Activated naive CD8-positive, alpha-beta T cell treated with anti-CD3 and anti-CD28 coated beads for 36 hours (primary cell): ENCODE data around the gene DOCK2. TPM values are rescaled to one million over a fixed set of nuclear protein-coding genes. Genes with fewer than 3 reads are reported as not detected.

ENCODE experiments used
- DNase-seq: peaks from one replicate; pipeline ENCODE4 v3.0.0; 2021
- H3K27ac Mint-ChIP-seq: one replicate; pipeline ENCODE4 v1.8.0; 2022; ENCODE audit warnings: mild to moderate bottlenecking, moderate library complexity, mixed read lengths
- H3K27me3 Mint-ChIP-seq: one replicate; pipeline ENCODE4 v1.8.0; 2022; ENCODE audit warnings: mild to moderate bottlenecking, mixed read lengths
- H3K36me3 Mint-ChIP-seq: one replicate; pipeline ENCODE4 v1.8.0; 2021; ENCODE audit warnings: mild to moderate bottlenecking, mixed read lengths
- H3K4me1 Mint-ChIP-seq: one replicate; pipeline ENCODE4 v1.8.0; 2021; ENCODE audit warnings: mixed read lengths
- H3K4me3 Mint-ChIP-seq: one replicate; pipeline ENCODE4 v1.8.0; 2022; ENCODE audit warnings: mild to moderate bottlenecking, moderate library complexity, mixed read lengths
- H3K9me3 Mint-ChIP-seq: one replicate; pipeline ENCODE4 v1.8.0; 2022; ENCODE audit warnings: mixed read lengths
- total RNA-seq, 2 experiments: library from RNA; stranded (reverse); gene quantifications; one replicate each; pipeline ENCODE4 v1.2.3, GENCODE V29; 2021

DOCK2 gene
- total RNA-seq, 2 experiments from 2014 or later = 149 TPM

- Mint-ChIP-seq H3K36me3 (peaks cover 22% of the 10 kb centered on the region), H3K4me1 (peaks cover 8% of the 10 kb centered on the region), H3K27me3 (no peaks in the 10 kb centered on the region), H3K4me3 (no peak overlapping the region), H3K27ac (no peak overlapping the region), H3K9me3 (no peaks in the 10 kb centered on the region)
- no peak for DNase-seq
These were observed 249.0 kb downstream of the DOCK2 start for GRCh38 chr5:169886033-169886432.

- Mint-ChIP-seq H3K36me3 (peaks cover 23% of the 10 kb centered on the region), H3K27ac (no peak overlapping the region), H3K27me3 (no peaks in the 10 kb centered on the region), H3K4me1 (peaks cover 8% of the 10 kb centered on the region), H3K9me3 (no peaks in the 10 kb centered on the region), H3K4me3 (no peak overlapping the region)
- no peak for DNase-seq
These were observed 249.6 kb downstream of the DOCK2 start for GRCh38 chr5:169886677-169887076.

GRCh38 chr5:169889572-169889971 is 252.5 kb downstream of the DOCK2 start:
- Mint-ChIP-seq H3K27ac (no peak overlapping the region), H3K4me3 (no peak overlapping the region), H3K4me1 (peaks cover 6% of the 10 kb centered on the region), H3K9me3 (no peaks in the 10 kb centered on the region), H3K27me3 (no peaks in the 10 kb centered on the region), H3K36me3 (peaks cover 27% of the 10 kb centered on the region)
- DNase-seq = no peak

- H3K27me3 Mint-ChIP-seq = no peaks in the 10 kb centered on the region
- no peak overlapping the region for H3K4me3 Mint-ChIP-seq
- no peak for DNase-seq
- H3K9me3 Mint-ChIP-seq = no peaks in the 10 kb centered on the region
- peaks cover 35% of the 10 kb centered on the region for H3K36me3 Mint-ChIP-seq
- peaks cover 4% of the 10 kb centered on the region for H3K4me1 Mint-ChIP-seq
- no peak overlapping the region for H3K27ac Mint-ChIP-seq
These were observed 255.9 kb downstream of the DOCK2 start for GRCh38 chr5:169893010-169893409.

GRCh38 chr5:169893571-169893970 is 256.5 kb downstream of the DOCK2 start:
- no peaks in the 10 kb centered on the region for H3K9me3 Mint-ChIP-seq
- peaks cover 5% of the 10 kb centered on the region for H3K4me1 Mint-ChIP-seq
- H3K27ac Mint-ChIP-seq = no peak overlapping the region
- DNase-seq = no peak
- no peaks in the 10 kb centered on the region for H3K27me3 Mint-ChIP-seq
- H3K36me3 Mint-ChIP-seq = peaks cover 39% of the 10 kb centered on the region
- no peak overlapping the region for H3K4me3 Mint-ChIP-seq

- Mint-ChIP-seq H3K4me3 (no peak overlapping the region), H3K9me3 (no peaks in the 10 kb centered on the region), H3K36me3 (peaks cover 48% of the 10 kb centered on the region), H3K27ac (no peak overlapping the region), H3K4me1 (peaks cover 5% of the 10 kb centered on the region), H3K27me3 (no peaks in the 10 kb centered on the region)
- no peak for DNase-seq
These were observed 258.9 kb downstream of the DOCK2 start for GRCh38 chr5:169895926-169896325.

- Mint-ChIP-seq H3K36me3 (peaks cover 52% of the 10 kb centered on the region), H3K4me3 (no peak overlapping the region), H3K27ac (no peak overlapping the region), H3K4me1 (peaks cover 16% of the 10 kb centered on the region), H3K27me3 (no peaks in the 10 kb centered on the region), H3K9me3 (no peaks in the 10 kb centered on the region)
- DNase-seq = no peak
These were observed 260.4 kb downstream of the DOCK2 start for GRCh38 chr5:169897481-169897880.

GRCh38 chr5:169901896-169902295 is 264.8 kb downstream of the DOCK2 start:
- Mint-ChIP-seq H3K27me3 (no peaks in the 10 kb centered on the region), H3K4me3 (no peak overlapping the region), H3K36me3 (peaks cover 25% of the 10 kb centered on the region), H3K4me1 (peaks cover 12% of the 10 kb centered on the region), H3K27ac (no peak overlapping the region), H3K9me3 (no peaks in the 10 kb centered on the region)
- peak; percentile 2 for DNase-seq

- H3K4me1 Mint-ChIP-seq = peaks cover 11% of the 10 kb centered on the region
- H3K27me3 Mint-ChIP-seq = no peaks in the 10 kb centered on the region
- H3K9me3 Mint-ChIP-seq = no peaks in the 10 kb centered on the region
- no peak overlapping the region for H3K27ac Mint-ChIP-seq
- peaks cover 22% of the 10 kb centered on the region for H3K36me3 Mint-ChIP-seq
- no peak overlapping the region for H3K4me3 Mint-ChIP-seq
- no peak for DNase-seq
These were observed 267.0 kb downstream of the DOCK2 start for GRCh38 chr5:169904059-169904458.

GRCh38 chr5:169904508-169904907 is 267.4 kb downstream of the DOCK2 start:
- Mint-ChIP-seq H3K9me3 (no peaks in the 10 kb centered on the region), H3K4me1 (peaks cover 11% of the 10 kb centered on the region), H3K27me3 (no peaks in the 10 kb centered on the region), H3K36me3 (peaks cover 22% of the 10 kb centered on the region), H3K27ac (no peak overlapping the region), H3K4me3 (no peak overlapping the region)
- DNase-seq = no peak

- Mint-ChIP-seq H3K4me3 (no peak overlapping the region), H3K4me1 (peaks cover 11% of the 10 kb centered on the region), H3K27ac (peak overlapping the region; percentile 16), H3K9me3 (no peaks in the 10 kb centered on the region), H3K36me3 (peaks cover 21% of the 10 kb centered on the region), H3K27me3 (no peaks in the 10 kb centered on the region)
- DNase-seq = no peak
These were observed 267.9 kb downstream of the DOCK2 start for GRCh38 chr5:169905017-169905416.

- Mint-ChIP-seq H3K36me3 (peaks cover 15% of the 10 kb centered on the region), H3K27ac (no peak overlapping the region), H3K27me3 (no peaks in the 10 kb centered on the region), H3K4me3 (no peak overlapping the region), H3K9me3 (no peaks in the 10 kb centered on the region), H3K4me1 (peaks cover 2% of the 10 kb centered on the region)
- no peak for DNase-seq
These were observed 269.9 kb downstream of the DOCK2 start for GRCh38 chr5:169906745-169907649.

GRCh38 chr5:169908864-169909263 is 271.8 kb downstream of the DOCK2 start:
- DNase-seq = no peak
- H3K9me3 Mint-ChIP-seq = no peaks in the 10 kb centered on the region
- no peaks in the 10 kb centered on the region for H3K27me3 Mint-ChIP-seq
- H3K36me3 Mint-ChIP-seq = peaks cover 15% of the 10 kb centered on the region
- no peaks in the 10 kb centered on the region for H3K4me1 Mint-ChIP-seq
- H3K27ac Mint-ChIP-seq = no peak overlapping the region
- H3K4me3 Mint-ChIP-seq = no peak overlapping the region

GRCh38 chr5:169909945-169910344 is 272.9 kb downstream of the DOCK2 start:
- H3K27ac Mint-ChIP-seq = no peak overlapping the region
- no peaks in the 10 kb centered on the region for H3K27me3 Mint-ChIP-seq
- no peaks in the 10 kb centered on the region for H3K4me1 Mint-ChIP-seq
- H3K9me3 Mint-ChIP-seq = no peaks in the 10 kb centered on the region
- H3K4me3 Mint-ChIP-seq = no peak overlapping the region
- H3K36me3 Mint-ChIP-seq = peaks cover 20% of the 10 kb centered on the region
- no peak for DNase-seq

- no peak overlapping the region for H3K27ac Mint-ChIP-seq
- H3K4me3 Mint-ChIP-seq = no peak overlapping the region
- no peaks in the 10 kb centered on the region for H3K4me1 Mint-ChIP-seq
- no peaks in the 10 kb centered on the region for H3K27me3 Mint-ChIP-seq
- no peak for DNase-seq
- H3K36me3 Mint-ChIP-seq = peaks cover 20% of the 10 kb centered on the region
- no peaks in the 10 kb centered on the region for H3K9me3 Mint-ChIP-seq
These were observed 273.3 kb downstream of the DOCK2 start for GRCh38 chr5:169910393-169910792.
